Measurements from ENCODE around the gene CHMP5.

Gene CHMP5

GRCh38 chr9:33230756-33231622 lies 33.9 kb upstream of the CHMP5 start:
- Histone ChIP-seq H3K9ac (ENCODE audit: low read depth, low read length) (no peak overlapping the region), H3K27me3 (ENCODE audit: control insufficient read depth, insufficient read depth, low read length) (peaks cover 3% of the 10 kb centered on the region), H3K4me2 (ENCODE audit: low read length) (no peak overlapping the region), H3K9me3 (replicated peaks; ENCODE audit: low read length) (no peaks in the 10 kb centered on the region), H3K36me3 (ENCODE audit: insufficient read depth, low read length) (no peaks in the 10 kb centered on the region), H3K4me1 (ENCODE audit: control insufficient read depth, insufficient read depth, low read length) (peaks cover 23% of the 10 kb centered on the region), H3K4me3 (ENCODE audit: low read length) (no peak overlapping the region)

GRCh38 chr9:33231623-33231942 lies 33.3 kb upstream of the CHMP5 start:
- Histone ChIP-seq H3K36me3 (ENCODE audit: insufficient read depth, low read length) (no peaks in the 10 kb centered on the region), H3K27me3 (ENCODE audit: control insufficient read depth, insufficient read depth, low read length) (peaks cover 3% of the 10 kb centered on the region), H3K9me3 (replicated peaks; ENCODE audit: low read length) (no peaks in the 10 kb centered on the region), H3K4me1 (ENCODE audit: control insufficient read depth, insufficient read depth, low read length) (peaks cover 23% of the 10 kb centered on the region), H3K4me2 (ENCODE audit: low read length) (no peak overlapping the region), H3K9ac (ENCODE audit: low read depth, low read length) (no peak overlapping the region), H3K4me3 (ENCODE audit: low read length) (no peak overlapping the region)

- H3K9me3 ChIP-seq (replicated peaks; ENCODE audit: low read length): no peaks in the 10 kb centered on the region
- no peak overlapping the region for H3K4me2 ChIP-seq (ENCODE audit: low read length)
- no peak overlapping the region for H3K9ac ChIP-seq (ENCODE audit: low read depth, low read length)
- peaks cover 23% of the 10 kb centered on the region for H3K4me1 ChIP-seq (ENCODE audit: control insufficient read depth, insufficient read depth, low read length)
- no peak overlapping the region for H3K4me3 ChIP-seq (ENCODE audit: low read length)
- H3K36me3 ChIP-seq (ENCODE audit: insufficient read depth, low read length): no peaks in the 10 kb centered on the region
- no peaks in the 10 kb centered on the region for H3K27me3 ChIP-seq (ENCODE audit: control insufficient read depth, insufficient read depth, low read length)
Observed at GRCh38 chr9:33232815-33233214, 32.0 kb upstream of the CHMP5 start.

GRCh38 chr9:33233626-33234342 lies 31.1 kb upstream of the CHMP5 start:
- Histone ChIP-seq H3K4me1 (ENCODE audit: control insufficient read depth, insufficient read depth, low read length) (peaks cover 23% of the 10 kb centered on the region), H3K4me2 (ENCODE audit: low read length) (peak overlapping the region; percentile 50), H3K36me3 (ENCODE audit: insufficient read depth, low read length) (no peaks in the 10 kb centered on the region), H3K27me3 (ENCODE audit: control insufficient read depth, insufficient read depth, low read length) (no peaks in the 10 kb centered on the region), H3K9me3 (replicated peaks; ENCODE audit: low read length) (no peaks in the 10 kb centered on the region), H3K4me3 (ENCODE audit: low read length) (peak overlapping the region; percentile 21), H3K9ac (ENCODE audit: low read depth, low read length) (peak overlapping the region; percentile 33)

GRCh38 chr9:33234511-33235467 lies 30.1 kb upstream of the CHMP5 start:
- Histone ChIP-seq H3K4me3 (ENCODE audit: low read length) (peak overlapping the region; percentile 21), H3K36me3 (ENCODE audit: insufficient read depth, low read length) (no peaks in the 10 kb centered on the region), H3K4me1 (ENCODE audit: control insufficient read depth, insufficient read depth, low read length) (peaks cover 24% of the 10 kb centered on the region), H3K4me2 (ENCODE audit: low read length) (no peak overlapping the region), H3K9ac (ENCODE audit: low read depth, low read length) (peak overlapping the region; percentile 33), H3K27me3 (ENCODE audit: control insufficient read depth, insufficient read depth, low read length) (no peaks in the 10 kb centered on the region), H3K9me3 (replicated peaks; ENCODE audit: low read length) (no peaks in the 10 kb centered on the region)

GRCh38 chr9:33236571-33236970 lies 28.3 kb upstream of the CHMP5 start:
- H3K4me2 ChIP-seq (ENCODE audit: low read length): no peak overlapping the region
- no peak overlapping the region for H3K4me3 ChIP-seq (ENCODE audit: low read length)
- H3K4me1 ChIP-seq (ENCODE audit: control insufficient read depth, insufficient read depth, low read length): peaks cover 27% of the 10 kb centered on the region
- H3K9me3 ChIP-seq (replicated peaks; ENCODE audit: low read length): no peaks in the 10 kb centered on the region
- H3K36me3 ChIP-seq (ENCODE audit: insufficient read depth, low read length): no peaks in the 10 kb centered on the region
- no peak overlapping the region for H3K9ac ChIP-seq (ENCODE audit: low read depth, low read length)
- no peaks in the 10 kb centered on the region for H3K27me3 ChIP-seq (ENCODE audit: control insufficient read depth, insufficient read depth, low read length)

- Histone ChIP-seq H3K36me3 (ENCODE audit: insufficient read depth, low read length) (no peaks in the 10 kb centered on the region), H3K9me3 (replicated peaks; ENCODE audit: low read length) (no peaks in the 10 kb centered on the region), H3K4me1 (ENCODE audit: control insufficient read depth, insufficient read depth, low read length) (peaks cover 7% of the 10 kb centered on the region), H3K27me3 (ENCODE audit: control insufficient read depth, insufficient read depth, low read length) (no peaks in the 10 kb centered on the region), H3K9ac (ENCODE audit: low read depth, low read length) (no peak within 1 kb of the TSS), H3K4me3 (ENCODE audit: low read length) (no peak within 1 kb of the TSS), H3K4me2 (ENCODE audit: low read length) (no peak within 1 kb of the TSS)
Observed at GRCh38 chr9:33239921-33240320, 24.9 kb upstream of the CHMP5 start, which contains the start of gene SPINK4. Gene SPINK4 (plus strand): TSS chr9:33240167. CDS start chr9:33240209, 42 bp downstream.

- Histone ChIP-seq H3K9me3 (replicated peaks; ENCODE audit: low read length) (no peaks in the 10 kb centered on the region), H3K9ac (ENCODE audit: low read depth, low read length) (no peak overlapping the region)
Observed at GRCh38 chr9:33241298-33241697, 23.6 kb upstream of the CHMP5 start.

GRCh38 chr9:33242609-33243134 lies 22.2 kb upstream of the CHMP5 start:
- no peak overlapping the region for H3K9ac ChIP-seq (ENCODE audit: low read depth, low read length)
- no peaks in the 10 kb centered on the region for H3K27me3 ChIP-seq (ENCODE audit: control insufficient read depth, insufficient read depth, low read length)
- H3K4me2 ChIP-seq (ENCODE audit: low read length): no peak overlapping the region
- no peaks in the 10 kb centered on the region for H3K9me3 ChIP-seq (replicated peaks; ENCODE audit: low read length)
- no peak overlapping the region for H3K4me3 ChIP-seq (ENCODE audit: low read length)
- H3K4me1 ChIP-seq (ENCODE audit: control insufficient read depth, insufficient read depth, low read length): peaks cover 4% of the 10 kb centered on the region
- no peaks in the 10 kb centered on the region for H3K36me3 ChIP-seq (ENCODE audit: insufficient read depth, low read length)

More at GRCh38 chr9:33241298-33241697, 23.6 kb upstream of the CHMP5 start:
- Histone ChIP-seq H3K27me3 (ENCODE audit: control insufficient read depth, insufficient read depth, low read length) (no peaks in the 10 kb centered on the region), H3K4me1 (ENCODE audit: control insufficient read depth, insufficient read depth, low read length) (peaks cover 4% of the 10 kb centered on the region), H3K4me3 (ENCODE audit: low read length) (no peak overlapping the region), H3K4me2 (ENCODE audit: low read length) (no peak overlapping the region), H3K36me3 (ENCODE audit: insufficient read depth, low read length) (no peaks in the 10 kb centered on the region)

- Histone ChIP-seq H3K4me2 (ENCODE audit: low read length) (no peak overlapping the region), H3K4me1 (ENCODE audit: control insufficient read depth, insufficient read depth, low read length) (peaks cover 4% of the 10 kb centered on the region), H3K9me3 (replicated peaks; ENCODE audit: low read length) (no peaks in the 10 kb centered on the region), H3K36me3 (ENCODE audit: insufficient read depth, low read length) (peaks cover 3% of the 10 kb centered on the region), H3K4me3 (ENCODE audit: low read length) (no peak overlapping the region), H3K27me3 (ENCODE audit: control insufficient read depth, insufficient read depth, low read length) (no peaks in the 10 kb centered on the region), H3K9ac (ENCODE audit: low read depth, low read length) (no peak overlapping the region)
Observed at GRCh38 chr9:33244137-33244784, 20.6 kb upstream of the CHMP5 start.

All from skeletal muscle satellite cell (primary cell).